Hepatocyte (in vitro differentiated cells): ENCODE measurements around the gene ZMYND19. TPM values are rescaled to one million over a fixed set of nuclear protein-coding genes. Genes with fewer than 3 reads are reported as not detected.

Source experiments
- DNase-seq: peaks from one replicate; pipeline ENCODE4 v3.0.0-alpha.2; 2016; ENCODE audit warnings: low spot score
- H2AFZ ChIP-seq: fragments of 200-600 bp; sonication (generic); 2 replicates; pipeline ENCODE4 v1.6.0; 2016; ENCODE audit warnings: antibody characterized with exemption, mild to moderate bottlenecking
- H3K27ac ChIP-seq: fragments of 200-600 bp; sonication (generic); 2 replicates; pipeline ENCODE4 v1.5.1; 2016; ENCODE audit warnings: mild to moderate bottlenecking
- H3K27me3 ChIP-seq: fragments of 200-600 bp; sonication (generic); 2 replicates; pipeline ENCODE4 v1.6.1; 2016
- H3K36me3 ChIP-seq: fragments of 200-600 bp; sonication (generic); replicated peaks from 2 replicates; pipeline ENCODE4 v1.5.1; 2016; ENCODE audit warnings: low read depth; ENCODE audit not compliant: insufficient read depth
- H3K4me1 ChIP-seq: fragments of 200-600 bp; sonication (generic); 2 replicates; pipeline ENCODE4 v1.5.1; 2016; ENCODE audit warnings: mild to moderate bottlenecking, moderate library complexity; ENCODE audit not compliant: insufficient read depth
- H3K4me2 ChIP-seq: fragments of 200-600 bp; sonication (generic); 2 replicates; pipeline ENCODE4 v1.6.0; 2016
- H3K4me3 ChIP-seq: fragments of 200-600 bp; sonication (generic); 2 replicates; pipeline ENCODE4 v1.5.1; 2016; ENCODE audit warnings: mild to moderate bottlenecking
- H3K79me2 ChIP-seq: fragments of 200-600 bp; sonication (generic); 2 replicates; pipeline ENCODE4 v1.6.0; 2017; ENCODE audit warnings: mild to moderate bottlenecking
- H3K9me2 ChIP-seq: fragments of 200-600 bp; sonication (generic); replicated peaks from 2 replicates; pipeline ENCODE4 v1.6.0; 2017; ENCODE audit warnings: mild to moderate bottlenecking; ENCODE audit not compliant: insufficient read depth
- H3K9me3 ChIP-seq: fragments of 200-600 bp; sonication (generic); 2 replicates; pipeline ENCODE4 v1.5.1; 2016; ENCODE audit warnings: low read depth, mild to moderate bottlenecking
- H4K20me1 ChIP-seq: fragments of 200-600 bp; sonication (generic); 2 replicates; pipeline ENCODE4 v1.6.0; 2016; ENCODE audit warnings: mild to moderate bottlenecking; ENCODE audit not compliant: insufficient read depth, poor library complexity, severe bottlenecking
- EZH2 ChIP-seq: fragments of 200-600 bp; sonication (generic); IDR thresholded peaks from 2 replicates; pipeline ENCODE4 v1.6.1; 2016; ENCODE audit warnings: antibody characterized with exemption, mild to moderate bottlenecking, borderline replicate concordance
- EZH2phosphoT487 ChIP-seq: fragments of 200-600 bp; sonication (generic); IDR thresholded peaks from one replicate; pipeline ENCODE4 v1.6.1; 2018; ENCODE audit warnings: antibody characterized with exemption, mild to moderate bottlenecking, low read depth, moderate library complexity; ENCODE audit not compliant: unreplicated experiment, severe bottlenecking
- WGBS: methylation state at CpG from one replicate; pipeline ENCODE4 v1.1.6; 2016; ENCODE audit warnings: low lambda C conversion rate; ENCODE audit errors: missing lambda C conversion rate; 5-methylcytosine and 5-hydroxymethylcytosine counted together
- polyA plus RNA-seq: library from polyadenylated mRNA; unstranded; fragments of >200 nt; fragmentation: Nextera tagmentation; extraction: Ambion mirVana; gene quantifications from 2 replicates; pipeline ENCODE4 v1.2.1, GENCODE V29; 2016
- total RNA-seq: library from RNA; depleted of rRNA; stranded (reverse); fragments of >200 nt; gene quantifications from 2 replicates; pipeline ENCODE4 v1.2.3, GENCODE V29; 2014
- TF ChIP-seq, protein P1 (sequence below): fragments of 200-600 bp; sonication (generic); IDR thresholded peaks from 2 replicates; pipeline ENCODE4 v1.5.1; 2016; ENCODE audit warnings: antibody characterized with exemption, mild to moderate bottlenecking; ENCODE audit not compliant: poor library complexity

Gene ZMYND19
- total and polyA plus RNA-seq, 2 experiments from 2014 or later = 20.4 to 46.9 TPM

DNA sequence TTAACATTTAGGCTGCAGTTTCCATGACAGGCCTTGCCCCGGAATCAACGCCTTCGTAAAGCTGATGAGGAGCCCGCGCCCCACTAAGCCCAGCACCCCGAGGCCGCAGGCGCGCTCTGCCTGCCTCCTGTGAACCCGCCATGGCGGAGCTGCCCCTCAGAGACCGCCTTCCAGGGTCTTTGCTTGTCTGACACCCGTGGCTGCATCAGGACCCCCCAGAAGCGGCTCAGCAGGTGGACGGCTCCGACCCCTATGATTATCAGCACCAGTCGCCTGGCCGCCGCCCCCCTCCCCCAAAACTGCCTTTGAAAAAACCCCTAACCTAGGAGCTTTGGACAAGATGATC lies 11.1 kb downstream of the ZMYND19 start:
- H3K9me2 ChIP-seq = no peaks in the 10 kb centered on the region
- H2AFZ ChIP-seq = peak overlapping the region; percentile 71
- H4K20me1 ChIP-seq = no peaks in the 10 kb centered on the region
- H3K4me3 ChIP-seq = no peak overlapping the region
- no peak overlapping the region for H3K27ac ChIP-seq
- no peak for DNase-seq
- peak overlapping the region; percentile 81 for H3K4me2 ChIP-seq
- H3K4me1 ChIP-seq = peaks cover 15% of the 10 kb centered on the region
- peaks cover 32% of the 10 kb centered on the region for H3K79me2 ChIP-seq
- TF ChIP-seq, protein P1, sequence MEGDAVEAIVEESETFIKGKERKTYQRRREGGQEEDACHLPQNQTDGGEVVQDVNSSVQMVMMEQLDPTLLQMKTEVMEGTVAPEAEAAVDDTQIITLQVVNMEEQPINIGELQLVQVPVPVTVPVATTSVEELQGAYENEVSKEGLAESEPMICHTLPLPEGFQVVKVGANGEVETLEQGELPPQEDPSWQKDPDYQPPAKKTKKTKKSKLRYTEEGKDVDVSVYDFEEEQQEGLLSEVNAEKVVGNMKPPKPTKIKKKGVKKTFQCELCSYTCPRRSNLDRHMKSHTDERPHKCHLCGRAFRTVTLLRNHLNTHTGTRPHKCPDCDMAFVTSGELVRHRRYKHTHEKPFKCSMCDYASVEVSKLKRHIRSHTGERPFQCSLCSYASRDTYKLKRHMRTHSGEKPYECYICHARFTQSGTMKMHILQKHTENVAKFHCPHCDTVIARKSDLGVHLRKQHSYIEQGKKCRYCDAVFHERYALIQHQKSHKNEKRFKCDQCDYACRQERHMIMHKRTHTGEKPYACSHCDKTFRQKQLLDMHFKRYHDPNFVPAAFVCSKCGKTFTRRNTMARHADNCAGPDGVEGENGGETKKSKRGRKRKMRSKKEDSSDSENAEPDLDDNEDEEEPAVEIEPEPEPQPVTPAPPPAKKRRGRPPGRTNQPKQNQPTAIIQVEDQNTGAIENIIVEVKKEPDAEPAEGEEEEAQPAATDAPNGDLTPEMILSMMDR = no peak
- TF ChIP-seq EZH2phosphoT487 = no peak
- TF ChIP-seq EZH2 = no peak
- H3K36me3 ChIP-seq = no peaks in the 10 kb centered on the region
- no peaks in the 10 kb centered on the region for H3K27me3 ChIP-seq
- WGBS = 63% methylated on average over 19 of the region's 19 CpGs
- H3K9me3 ChIP-seq = no peaks in the 10 kb centered on the region

DNA sequence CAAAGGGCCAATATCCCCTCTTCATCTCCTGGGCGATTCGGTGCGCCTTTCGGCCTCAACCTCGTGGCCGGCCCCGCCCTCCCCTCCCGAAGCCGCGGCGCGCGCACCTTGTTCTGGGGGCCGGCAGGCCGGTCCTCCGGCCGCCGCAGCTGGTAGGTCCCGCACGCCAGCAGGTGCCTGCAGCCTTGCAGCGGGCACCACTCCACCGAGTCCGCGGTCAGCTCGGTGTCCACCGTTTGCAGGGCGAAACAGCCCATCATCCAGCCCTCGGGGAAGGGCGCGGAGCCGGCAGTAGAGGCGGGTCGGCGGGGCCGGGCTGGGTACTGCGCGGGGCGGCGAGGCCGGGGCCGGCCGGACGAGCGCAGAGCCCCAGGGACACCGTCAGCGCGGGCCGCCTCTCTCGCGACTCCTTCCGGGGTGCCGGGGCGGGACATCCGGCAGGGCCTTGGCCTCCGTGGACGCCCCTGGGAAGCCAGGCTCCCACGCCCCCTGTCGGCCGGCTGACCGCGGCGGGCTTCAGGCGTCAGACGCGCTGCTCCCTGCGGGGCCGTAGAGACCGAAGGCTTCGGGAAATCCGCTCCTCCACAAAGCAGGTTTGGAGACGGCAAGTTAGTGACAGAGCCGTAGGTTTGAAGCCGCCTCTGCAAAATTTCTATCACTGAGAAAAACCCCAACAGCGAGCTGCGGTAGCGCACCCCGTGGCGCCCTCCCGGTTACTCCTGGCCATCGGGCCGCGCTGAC lies 11.6 kb downstream of the ZMYND19 start, which contains the start of gene DPH7:
Gene DPH7, minus strand, starts transcription at position 408 of the 741 bp plus-strand sequence. Its CDS starts 148 bp downstream, at position 260.
- peak within 1 kb of the TSS; percentile 84 for H3K27ac ChIP-seq
- no peaks in the 10 kb centered on the region for H3K9me2 ChIP-seq
- no peaks in the 10 kb centered on the region for H3K36me3 ChIP-seq
- H4K20me1 ChIP-seq = no peaks in the 10 kb centered on the region
- 7% methylated on average over 53 of the region's 82 CpGs for WGBS
- TF ChIP-seq EZH2 (no peak), EZH2phosphoT487 (no peak)
- TF ChIP-seq, protein P1 = peak; percentile 98
- peaks cover 15% of the 10 kb centered on the region for H3K4me1 ChIP-seq
- peak within 1 kb of the TSS; percentile 81 for H3K4me2 ChIP-seq
- H3K27me3 ChIP-seq = no peaks in the 10 kb centered on the region
- DNase-seq = peak; percentile 97
- H2AFZ ChIP-seq = peak within 1 kb of the TSS; percentile 87
- H3K4me3 ChIP-seq = peak within 1 kb of the TSS; percentile 91
- peaks cover 32% of the 10 kb centered on the region for H3K79me2 ChIP-seq
- H3K9me3 ChIP-seq = no peaks in the 10 kb centered on the region

DNA sequence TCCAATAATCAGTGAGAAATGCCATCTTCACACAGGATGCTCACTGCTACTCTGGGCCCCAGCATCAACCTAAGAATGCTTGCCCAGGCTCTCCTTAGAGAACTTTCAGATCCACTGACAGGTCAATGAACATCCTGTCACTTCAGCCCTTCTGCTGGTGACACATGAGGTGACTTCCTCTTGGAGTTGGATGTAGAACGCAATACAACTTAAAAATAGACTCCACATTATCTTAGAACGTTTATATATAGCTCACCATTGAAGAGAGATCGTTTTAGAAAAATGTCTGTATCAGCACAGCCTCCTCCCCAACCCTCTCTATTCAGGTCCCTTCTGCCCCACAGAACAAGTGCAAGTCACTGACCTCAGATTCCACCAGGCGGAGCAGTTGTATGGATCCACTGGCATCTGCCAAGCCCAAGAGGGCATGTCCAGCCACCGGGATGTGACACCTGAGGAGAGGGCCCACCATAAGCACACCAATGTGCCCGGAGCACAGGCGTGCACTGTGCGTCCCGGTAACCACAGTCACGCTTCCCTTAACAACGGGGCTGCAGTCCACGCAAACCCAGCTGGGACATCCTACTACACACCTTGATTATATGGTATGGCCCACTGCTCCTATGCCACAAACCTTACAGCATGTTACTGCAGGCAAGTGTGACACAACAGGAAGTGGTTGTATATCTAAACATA lies 14.4 kb downstream of the ZMYND19 start:
- no peaks in the 10 kb centered on the region for H3K9me2 ChIP-seq
- H3K4me3 ChIP-seq = no peak overlapping the region
- H3K4me1 ChIP-seq = peaks cover 15% of the 10 kb centered on the region
- H3K9me3 ChIP-seq = no peaks in the 10 kb centered on the region
- H2AFZ ChIP-seq = no peak overlapping the region
- H3K36me3 ChIP-seq = no peaks in the 10 kb centered on the region
- no peaks in the 10 kb centered on the region for H3K27me3 ChIP-seq
- H3K27ac ChIP-seq = no peak overlapping the region
- H3K4me2 ChIP-seq = no peak overlapping the region
- H4K20me1 ChIP-seq = no peaks in the 10 kb centered on the region
- no peak for TF ChIP-seq EZH2phosphoT487
- TF ChIP-seq, protein P1 = no peak
- TF ChIP-seq EZH2 = no peak
- peaks cover 35% of the 10 kb centered on the region for H3K79me2 ChIP-seq
- 95% methylated on average over 12 of the region's 12 CpGs for WGBS
- no peak for DNase-seq
